ENCODE results near the gene TAL1.

GRCh38 chr1:47243910-47244309 lies 11.9 kb upstream of the TAL1 start:
- no peak for TF ChIP-seq CTCF (IDR thresholded peaks at IDR 0.05; ENCODE audit: low read depth, low read length)
- no peak for TF ChIP-seq POLR2A (IDR thresholded peaks at IDR 0.05; ENCODE audit: extremely low read depth, insufficient read length)
